GM19193 (cell line): ENCODE measurements around the gene NEUROD6.

Experiments
- POLR2A ChIP-seq: IDR thresholded peaks from 4 replicates; pipeline ENCODE4 v1.6.1; 2011; ENCODE audit not compliant: insufficient read depth, insufficient read length; ENCODE audit errors: extremely low read depth

NEUROD6 gene

GRCh38 chr7:31340051-31340450 is 475 bp downstream of the NEUROD6 start:
- TF ChIP-seq POLR2A, result no peak

GRCh38 chr7:31338706-31339105 is 1.8 kb downstream of the NEUROD6 start:
- no peak for TF ChIP-seq POLR2A

- no peak for TF ChIP-seq POLR2A
Measured at GRCh38 chr7:31337002-31337565, 3.4 kb downstream of the NEUROD6 start.

GRCh38 chr7:31336202-31337001 is 4.1 kb downstream of the NEUROD6 start:
- no peak for TF ChIP-seq POLR2A

- no peak for TF ChIP-seq POLR2A
Measured at GRCh38 chr7:31335884-31336201, 4.7 kb downstream of the NEUROD6 start.

- no peak for TF ChIP-seq POLR2A
Measured at GRCh38 chr7:31335161-31335856, 5.2 kb downstream of the NEUROD6 start.

GRCh38 chr7:31333291-31333690 is 7.2 kb downstream of the NEUROD6 start:
- TF ChIP-seq POLR2A, result no peak

- TF ChIP-seq POLR2A, result no peak
Measured at GRCh38 chr7:31327071-31327470, 13.5 kb downstream of the NEUROD6 start.

- no peak for TF ChIP-seq POLR2A
Measured at GRCh38 chr7:31326416-31326815, 14.1 kb downstream of the NEUROD6 start.

- no peak for TF ChIP-seq POLR2A
Measured at GRCh38 chr7:31323101-31323500, 17.4 kb downstream of the NEUROD6 start.

GRCh38 chr7:31320675-31321074 is 19.9 kb downstream of the NEUROD6 start:
- TF ChIP-seq POLR2A, result no peak

GRCh38 chr7:31318313-31318712 is 22.2 kb downstream of the NEUROD6 start:
- TF ChIP-seq POLR2A, result no peak

GRCh38 chr7:31316876-31317275 is 23.6 kb downstream of the NEUROD6 start:
- TF ChIP-seq POLR2A, result no peak

- TF ChIP-seq POLR2A, result no peak
Measured at GRCh38 chr7:31315758-31316157, 24.8 kb downstream of the NEUROD6 start.

- no peak for TF ChIP-seq POLR2A
Measured at GRCh38 chr7:31314781-31315180, 25.7 kb downstream of the NEUROD6 start.

- TF ChIP-seq POLR2A, result no peak
Measured at GRCh38 chr7:31312889-31313288, 27.6 kb downstream of the NEUROD6 start.

GRCh38 chr7:31311552-31311951 is 29.0 kb downstream of the NEUROD6 start:
- no peak for TF ChIP-seq POLR2A

- no peak for TF ChIP-seq POLR2A
Measured at GRCh38 chr7:31310321-31310935, 30.1 kb downstream of the NEUROD6 start.
